Fibroblast of villous mesenchyme (primary cell): Measurements from ENCODE around the gene HIVEP3. TPM values are rescaled to one million over a fixed set of nuclear protein-coding genes. Genes with fewer than 3 reads are reported as not detected.

ENCODE experiments used
- DNase-seq: peaks from one replicate; pipeline ENCODE4 v3.0.0-alpha.2; 2010; ENCODE audit warnings: low read depth
- H3K4me3 ChIP-seq: 2 replicates; pipeline ENCODE4 v1.5.1; 2011; ENCODE audit warnings: low read depth, mild to moderate bottlenecking, low read length
- total RNA-seq: library from RNA; depleted of rRNA; stranded (reverse); fragments of >200 nt; gene quantifications from 2 replicates; pipeline ENCODE4 v1.2.3, GENCODE V29; 2012
- TF ChIP-seq, protein P1 (sequence below): IDR thresholded peaks from 2 replicates; pipeline ENCODE4 v1.5.1; 2012; ENCODE audit warnings: low read depth, mild to moderate bottlenecking, low read length; ENCODE audit not compliant: insufficient read depth

HIVEP3 gene
- total RNA-seq, 1 donor, result 0.86 TPM

DNA sequence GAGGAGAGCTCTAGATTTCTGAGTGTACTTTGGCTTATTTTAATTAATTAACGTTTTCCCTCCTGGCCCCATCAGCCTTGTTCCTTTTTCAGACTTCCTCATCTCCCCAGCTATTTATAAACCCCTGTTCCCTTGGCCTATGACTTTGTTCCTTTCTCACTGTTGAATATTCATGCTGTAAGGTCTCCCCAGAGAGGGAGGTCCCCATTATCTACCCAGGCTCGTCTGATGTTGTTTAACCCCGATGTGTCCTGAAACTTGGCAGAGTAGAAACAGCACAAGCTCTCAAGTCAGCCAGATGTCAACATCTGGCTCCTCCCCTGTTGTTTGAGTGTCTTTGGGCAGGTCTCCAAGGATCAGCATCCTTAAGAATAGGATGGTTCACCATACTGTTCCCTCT, 153.6 kb downstream of the HIVEP3 start:
- TF ChIP-seq, protein P1, sequence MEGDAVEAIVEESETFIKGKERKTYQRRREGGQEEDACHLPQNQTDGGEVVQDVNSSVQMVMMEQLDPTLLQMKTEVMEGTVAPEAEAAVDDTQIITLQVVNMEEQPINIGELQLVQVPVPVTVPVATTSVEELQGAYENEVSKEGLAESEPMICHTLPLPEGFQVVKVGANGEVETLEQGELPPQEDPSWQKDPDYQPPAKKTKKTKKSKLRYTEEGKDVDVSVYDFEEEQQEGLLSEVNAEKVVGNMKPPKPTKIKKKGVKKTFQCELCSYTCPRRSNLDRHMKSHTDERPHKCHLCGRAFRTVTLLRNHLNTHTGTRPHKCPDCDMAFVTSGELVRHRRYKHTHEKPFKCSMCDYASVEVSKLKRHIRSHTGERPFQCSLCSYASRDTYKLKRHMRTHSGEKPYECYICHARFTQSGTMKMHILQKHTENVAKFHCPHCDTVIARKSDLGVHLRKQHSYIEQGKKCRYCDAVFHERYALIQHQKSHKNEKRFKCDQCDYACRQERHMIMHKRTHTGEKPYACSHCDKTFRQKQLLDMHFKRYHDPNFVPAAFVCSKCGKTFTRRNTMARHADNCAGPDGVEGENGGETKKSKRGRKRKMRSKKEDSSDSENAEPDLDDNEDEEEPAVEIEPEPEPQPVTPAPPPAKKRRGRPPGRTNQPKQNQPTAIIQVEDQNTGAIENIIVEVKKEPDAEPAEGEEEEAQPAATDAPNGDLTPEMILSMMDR, result no peak
- DNase-seq, result no peak
- no peak overlapping the region for H3K4me3 ChIP-seq

DNA sequence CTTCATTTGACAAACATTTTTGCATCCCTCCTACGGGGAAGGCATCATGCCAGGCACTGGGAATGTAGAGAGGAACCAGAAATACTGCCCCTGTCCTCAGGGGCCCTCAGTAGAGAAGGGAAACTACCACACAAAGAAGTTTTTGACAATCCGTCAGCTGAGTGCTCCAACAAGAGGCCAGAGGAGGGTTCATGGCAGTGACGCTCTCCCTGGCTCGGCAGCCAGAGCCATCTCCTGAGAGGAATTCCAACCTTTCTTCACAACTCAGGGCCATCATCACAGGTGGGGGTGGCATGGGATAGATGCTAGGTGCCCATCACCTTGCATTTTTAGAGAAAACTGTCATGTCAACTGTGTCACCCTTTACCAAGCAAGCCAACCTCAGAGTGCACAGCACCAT, 154.1 kb downstream of the HIVEP3 start:
- DNase-seq, result no peak
- TF ChIP-seq, protein P1, result no peak
- no peak overlapping the region for H3K4me3 ChIP-seq

DNA sequence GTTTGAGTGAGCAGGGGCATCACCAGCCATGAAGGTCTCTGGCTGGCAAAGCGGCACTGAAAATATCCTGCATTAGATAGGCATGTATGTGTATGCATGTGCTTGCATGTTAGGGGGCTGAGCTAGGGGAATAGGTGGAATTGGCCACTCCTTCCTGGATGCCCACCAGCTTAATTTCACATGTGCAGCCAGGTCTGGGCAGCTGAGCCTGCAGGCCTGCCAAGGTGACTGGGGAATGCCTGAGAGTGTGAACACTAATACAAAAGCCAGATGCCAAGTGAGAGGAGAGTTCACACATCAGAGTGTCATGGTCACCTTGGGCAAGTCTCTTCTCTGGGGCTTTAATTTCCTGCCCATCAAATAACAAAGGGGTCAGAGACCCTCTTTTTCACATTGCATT, 155.9 kb downstream of the HIVEP3 start:
- DNase-seq, result no peak
- TF ChIP-seq, protein P1, result no peak
- no peak overlapping the region for H3K4me3 ChIP-seq

DNA sequence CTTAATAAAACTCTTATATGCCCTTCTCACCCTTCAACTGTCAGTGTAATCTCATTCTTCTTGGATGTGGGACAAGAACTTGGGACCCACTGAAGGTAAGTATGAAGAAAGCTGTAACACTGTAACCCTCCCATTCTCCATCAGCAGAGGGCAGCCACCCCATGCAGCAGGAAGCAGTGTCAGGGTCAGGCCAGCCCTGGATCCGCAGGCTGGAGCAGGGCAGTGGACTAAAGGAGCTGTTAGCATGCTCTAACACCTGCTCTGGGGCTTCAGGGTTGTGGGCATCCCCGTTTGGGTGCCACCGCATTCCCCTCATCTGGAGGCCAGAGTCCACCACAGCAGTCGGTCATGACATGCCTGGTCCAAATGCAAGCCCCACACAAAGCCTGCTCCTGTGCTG, 156.5 kb downstream of the HIVEP3 start:
- TF ChIP-seq, protein P1, result no peak
- DNase-seq, result no peak
- H3K4me3 ChIP-seq, result no peak overlapping the region

DNA sequence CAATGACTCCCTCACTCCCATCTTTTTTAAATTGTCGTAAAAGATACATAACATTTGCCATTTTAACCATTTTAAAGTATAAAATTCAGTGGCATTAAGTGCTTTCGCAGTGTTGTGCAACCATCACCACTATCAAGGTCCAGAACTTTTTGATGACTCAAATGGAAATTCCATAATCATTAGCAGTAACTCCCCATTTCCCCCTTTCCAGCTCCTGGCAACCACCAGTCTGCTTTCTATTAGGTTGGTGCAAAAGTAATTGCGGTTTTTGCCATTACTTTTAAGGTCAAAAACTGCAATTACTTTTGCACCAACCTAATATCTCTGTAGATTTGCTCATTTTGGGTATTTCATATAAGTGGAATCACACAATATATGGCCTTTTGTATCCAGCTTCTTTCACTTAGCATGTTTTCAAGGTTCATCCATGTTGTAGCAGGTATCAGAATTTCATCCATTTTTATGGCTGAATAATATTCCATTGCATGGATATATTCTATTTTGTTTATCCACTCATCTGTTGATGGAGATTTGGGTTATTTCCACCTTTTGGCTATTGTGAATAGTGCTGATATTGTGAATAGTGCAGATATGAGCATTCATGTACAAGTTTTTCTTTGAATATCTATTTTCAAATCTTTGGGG, 159.7 kb downstream of the HIVEP3 start:
- no peak overlapping the region for H3K4me3 ChIP-seq
- TF ChIP-seq, protein P1, result no peak
- peak; percentile 87 for DNase-seq

DNA sequence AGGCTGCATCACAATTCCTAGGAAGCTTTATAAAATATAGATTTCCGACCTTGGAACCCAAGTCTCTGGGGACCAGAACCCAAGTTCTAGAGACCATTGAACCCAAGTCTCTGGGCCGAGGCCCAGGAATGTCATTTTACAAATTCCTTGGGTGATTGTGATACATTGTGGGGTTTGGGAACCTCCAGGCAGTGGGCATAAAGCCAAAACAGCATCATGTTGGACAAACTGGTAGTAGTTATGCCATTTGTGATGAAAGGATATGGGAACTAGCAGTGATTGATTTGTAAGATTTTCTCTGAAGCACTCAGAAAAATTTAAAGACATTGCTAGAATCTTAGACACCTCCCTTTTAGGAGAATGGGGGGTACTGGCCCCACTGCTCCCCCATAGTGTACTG, 160.2 kb downstream of the HIVEP3 start:
- TF ChIP-seq, protein P1, result no peak
- H3K4me3 ChIP-seq, result no peak overlapping the region
- no peak for DNase-seq

DNA sequence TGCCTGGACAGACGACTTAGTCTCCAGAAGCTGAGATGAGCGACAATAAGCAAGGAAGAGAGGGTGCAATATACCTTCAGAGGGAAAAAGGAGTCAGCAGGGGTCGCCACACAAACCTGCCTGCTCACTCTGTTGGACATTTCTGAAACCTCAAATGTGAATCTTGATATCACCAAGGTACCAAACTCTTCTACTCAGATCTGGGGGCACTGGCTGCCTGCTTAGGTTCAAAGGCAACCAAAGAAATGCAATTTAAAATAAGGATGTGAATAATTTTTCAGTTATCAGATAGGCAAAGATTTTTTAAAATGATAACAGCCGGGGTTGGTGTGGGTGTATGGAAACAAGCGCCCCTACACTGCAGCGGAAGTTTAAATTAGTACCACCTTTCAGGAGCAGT, 164.2 kb downstream of the HIVEP3 start:
- TF ChIP-seq, protein P1, result no peak
- H3K4me3 ChIP-seq, result no peak overlapping the region
- no peak for DNase-seq
